ENCODE measurements around the gene ANO8.

GRCh38 chr19:17336872-17337674, 2.4 kb upstream of the ANO8 start, which contains the start of gene GTPBP3:
- no peak for TF ChIP-seq CTCF (IDR thresholded peaks at IDR 0.05)
- peak in 1 of 2 donors; percentile 47 for TF ChIP-seq POLR2A (IDR thresholded peaks at IDR 0.05)

Data from adrenal gland (tissue), 5 donors.